Smooth muscle cell of the brain vasculature (primary cell): ENCODE data around the gene TOP2A.

Experiments
- DNase-seq: peaks from one replicate; pipeline ENCODE4 v3.0.0-alpha.2; 2012; ENCODE audit warnings: low read depth, low spot score

TOP2A gene

DNA sequence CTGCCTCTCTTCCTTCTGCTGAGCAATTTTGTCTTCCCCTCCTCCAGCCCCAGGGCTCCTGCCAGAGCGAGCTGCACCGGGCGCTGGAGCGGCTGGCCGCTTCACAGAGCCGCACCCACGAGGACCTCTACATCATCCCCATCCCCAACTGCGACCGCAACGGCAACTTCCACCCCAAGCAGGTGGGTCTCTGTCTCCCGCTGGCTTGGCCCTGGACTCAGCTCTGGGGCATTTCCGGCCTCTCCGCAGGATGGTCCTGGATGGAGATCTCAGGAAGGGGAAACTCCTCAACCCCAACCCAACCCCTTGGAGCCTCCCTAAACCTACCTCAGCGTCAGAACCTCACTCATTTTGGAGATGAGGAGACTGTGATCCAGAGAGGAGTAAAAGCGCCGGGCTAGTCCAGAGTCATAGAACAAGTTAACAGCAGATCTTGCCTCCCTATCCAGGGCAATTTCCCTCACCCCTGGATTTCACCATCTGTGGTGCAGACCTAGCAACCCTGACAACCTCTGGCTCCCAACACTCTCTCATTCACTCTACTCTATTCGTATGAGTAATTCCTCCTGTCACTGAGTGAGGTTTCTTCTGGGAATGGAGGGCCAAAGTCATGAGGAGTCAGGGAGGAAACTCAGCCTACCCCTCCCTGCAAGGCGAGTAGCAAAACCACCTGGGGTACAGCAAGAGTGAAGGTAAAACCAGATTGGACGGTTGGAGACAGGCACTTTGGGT is 36.4 kb upstream of the TOP2A start:
- DNase-seq: no peak

DNA sequence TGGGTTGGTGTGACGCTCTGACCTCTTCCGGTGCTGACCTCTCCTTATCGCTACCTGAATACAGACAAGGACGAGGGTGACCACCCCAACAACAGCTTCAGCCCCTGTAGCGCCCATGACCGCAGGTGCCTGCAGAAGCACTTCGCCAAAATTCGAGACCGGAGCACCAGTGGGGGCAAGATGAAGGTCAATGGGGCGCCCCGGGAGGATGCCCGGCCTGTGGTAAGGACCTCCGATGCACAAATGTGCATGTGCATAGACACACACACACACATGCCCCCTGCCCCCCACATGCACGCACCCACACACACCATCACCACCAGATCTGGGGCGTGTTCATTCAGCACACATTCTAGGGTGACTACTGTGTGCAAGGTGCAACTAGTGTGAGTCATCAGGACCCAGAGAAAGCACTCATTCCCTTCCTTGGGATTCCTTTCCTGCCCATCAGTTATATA is 35.3 kb upstream of the TOP2A start:
- DNase-seq: no peak

DNA sequence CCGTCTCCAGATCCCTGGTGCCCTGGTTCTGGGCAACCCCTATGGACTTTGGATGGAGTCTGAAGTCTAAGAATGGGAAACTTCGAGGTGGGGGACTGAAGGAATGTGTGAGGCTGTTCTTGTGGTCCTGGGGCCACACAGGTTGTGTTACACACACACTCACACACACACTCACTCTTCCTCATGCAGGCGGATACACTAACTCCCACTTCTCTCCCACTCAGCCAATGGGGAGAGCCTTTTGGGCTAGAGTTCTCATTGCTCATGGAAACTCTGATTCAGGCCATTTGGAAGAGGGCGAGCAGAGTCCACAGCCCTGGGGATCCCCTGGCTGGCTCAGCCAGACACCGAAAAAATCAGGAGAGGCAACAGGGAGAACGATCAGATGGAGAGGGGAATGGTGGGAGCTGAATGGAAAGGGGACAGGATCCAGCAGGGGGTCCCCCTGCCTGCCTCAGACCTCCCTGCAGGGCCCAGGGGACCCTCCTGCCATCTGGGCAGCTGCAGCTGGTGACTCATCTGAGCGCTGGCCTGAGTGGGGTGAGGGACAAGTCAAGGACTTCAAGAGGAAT is 34.6 kb upstream of the TOP2A start:
- DNase-seq: no peak

DNA sequence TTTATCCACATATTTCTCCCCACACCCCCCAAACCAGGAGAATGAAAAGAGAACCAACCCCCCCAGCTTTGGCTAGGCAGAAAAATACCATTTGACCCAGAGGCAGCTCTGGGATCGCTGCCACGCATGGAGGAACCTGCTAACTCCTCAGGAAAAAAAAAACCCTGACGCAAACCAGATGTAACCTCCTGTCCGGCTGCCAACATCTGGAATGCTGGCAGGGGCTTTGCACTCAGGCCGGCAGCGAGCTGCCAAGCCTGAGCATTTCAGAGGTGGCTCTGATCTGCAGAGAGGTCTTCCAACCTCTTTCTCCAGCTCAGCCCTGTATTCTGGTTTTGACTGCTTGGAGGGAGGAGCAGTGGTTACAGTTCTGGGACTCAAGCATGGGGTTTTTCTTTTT is 33.7 kb upstream of the TOP2A start:
- DNase-seq: no peak

DNA sequence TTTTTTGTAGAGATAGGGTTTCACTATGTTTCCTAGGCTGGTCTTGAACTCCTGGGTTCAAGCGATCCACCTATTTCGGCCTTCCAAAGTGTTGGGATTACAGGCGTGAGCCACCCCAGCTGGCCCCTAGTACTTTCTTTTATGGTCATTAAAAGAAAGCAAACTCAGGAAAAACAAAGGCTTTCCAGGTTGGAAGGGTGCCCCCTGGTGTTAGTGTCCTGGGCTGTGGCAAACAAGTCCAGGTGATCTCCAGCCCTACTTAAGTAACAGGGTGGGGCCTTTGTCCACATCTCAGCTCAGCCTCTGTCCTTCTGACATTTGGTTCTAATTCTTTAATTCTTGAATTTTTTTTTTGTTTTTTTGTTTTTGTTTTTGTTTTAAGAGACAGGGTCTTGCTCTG is 32.5 kb upstream of the TOP2A start:
- DNase-seq: no peak

DNA sequence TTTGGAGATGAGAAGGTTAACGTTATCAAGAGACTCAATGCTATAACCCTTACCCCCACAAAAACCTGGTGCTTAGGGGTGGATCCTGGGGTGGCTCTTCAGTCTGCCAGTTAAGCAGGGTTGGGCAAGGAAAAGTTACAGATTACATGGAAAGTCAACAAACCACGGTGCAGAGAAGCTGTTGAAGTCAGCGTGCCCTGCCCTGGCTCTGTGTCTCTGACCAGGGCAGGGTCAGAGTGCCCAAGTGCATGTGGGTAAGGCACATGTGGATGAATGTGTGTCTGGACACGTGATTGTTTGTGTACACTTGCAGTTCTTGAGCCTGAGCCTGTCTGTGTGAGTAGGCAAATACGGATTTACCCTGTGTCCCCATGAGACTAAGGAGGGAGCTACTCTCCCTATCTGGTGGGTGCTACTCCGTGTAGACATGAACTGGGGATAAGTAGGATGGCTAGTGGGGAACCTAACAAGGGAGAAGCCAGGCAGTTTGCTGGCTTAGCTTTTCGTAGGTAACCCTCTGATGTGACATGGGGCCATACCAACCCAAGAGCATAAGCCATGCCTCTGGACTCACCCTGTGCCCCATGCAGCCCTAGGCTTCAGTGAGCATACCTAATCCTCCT is 31.1 kb upstream of the TOP2A start:
- no peak for DNase-seq

DNA sequence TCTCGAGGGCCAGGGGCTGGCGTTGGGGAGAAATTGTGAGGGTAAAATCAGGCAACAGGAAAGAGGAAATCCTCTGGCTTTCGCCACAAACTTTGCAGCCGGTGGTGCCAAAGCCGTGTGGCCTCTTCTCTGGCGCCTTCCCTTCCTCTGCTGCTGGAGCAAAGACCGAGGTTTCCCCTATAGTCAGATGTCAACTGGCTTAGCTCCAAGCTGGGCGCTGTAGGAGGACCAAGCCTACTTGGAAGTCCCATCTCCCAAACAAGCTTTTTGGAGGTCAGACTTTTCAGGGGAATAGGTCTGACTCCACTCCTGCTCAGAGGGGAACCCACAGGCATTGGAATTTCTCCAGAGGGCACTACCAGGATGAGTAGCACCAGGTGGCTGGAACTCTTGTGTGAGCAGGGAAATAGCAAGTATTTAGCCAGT is 30.5 kb upstream of the TOP2A start:
- no peak for DNase-seq

DNA sequence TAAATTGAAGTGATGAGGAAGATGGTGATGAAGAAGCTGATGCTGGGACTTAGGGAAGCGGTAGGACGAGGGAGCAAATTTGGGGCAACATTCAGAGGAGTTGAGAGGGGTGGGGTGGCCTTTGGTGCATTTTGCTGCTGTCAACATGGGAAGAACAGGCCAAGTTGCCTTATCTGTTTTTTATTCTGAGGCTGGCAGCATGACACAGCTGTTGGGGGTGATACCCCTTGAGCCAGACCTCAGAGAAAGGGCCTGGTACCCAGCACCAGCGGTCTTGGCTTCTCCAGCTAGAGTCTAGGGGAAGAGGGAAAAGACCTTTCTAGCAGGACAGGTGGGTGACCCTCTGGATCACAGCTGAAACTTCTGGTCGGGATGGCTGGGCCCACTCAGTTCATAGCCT is 30.1 kb upstream of the TOP2A start:
- DNase-seq: no peak

DNA sequence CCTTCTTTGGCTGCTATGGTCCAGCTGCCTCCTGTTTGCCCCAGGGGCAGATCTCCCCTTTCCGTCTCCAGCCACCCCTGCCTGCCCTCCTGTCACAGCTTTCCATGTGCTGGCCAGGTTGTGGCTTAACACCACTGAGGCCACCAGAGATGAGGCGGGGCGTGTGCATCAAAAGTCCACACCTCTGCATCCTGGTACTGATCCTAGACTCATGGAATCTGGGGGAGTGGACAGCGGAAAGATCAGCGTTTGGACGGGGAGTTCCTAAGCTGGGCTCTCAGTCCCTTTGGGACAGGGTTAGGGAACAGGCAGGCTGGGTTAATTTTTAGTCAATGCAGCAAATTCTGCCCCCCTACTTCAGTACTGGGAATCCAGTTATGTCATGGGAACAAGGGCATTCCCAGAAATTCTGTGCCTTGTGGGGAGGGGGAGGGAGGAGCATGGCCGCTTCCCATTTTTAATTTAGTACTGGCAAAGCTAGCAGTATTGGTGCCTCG is 29.5 kb upstream of the TOP2A start:
- DNase-seq: no peak

DNA sequence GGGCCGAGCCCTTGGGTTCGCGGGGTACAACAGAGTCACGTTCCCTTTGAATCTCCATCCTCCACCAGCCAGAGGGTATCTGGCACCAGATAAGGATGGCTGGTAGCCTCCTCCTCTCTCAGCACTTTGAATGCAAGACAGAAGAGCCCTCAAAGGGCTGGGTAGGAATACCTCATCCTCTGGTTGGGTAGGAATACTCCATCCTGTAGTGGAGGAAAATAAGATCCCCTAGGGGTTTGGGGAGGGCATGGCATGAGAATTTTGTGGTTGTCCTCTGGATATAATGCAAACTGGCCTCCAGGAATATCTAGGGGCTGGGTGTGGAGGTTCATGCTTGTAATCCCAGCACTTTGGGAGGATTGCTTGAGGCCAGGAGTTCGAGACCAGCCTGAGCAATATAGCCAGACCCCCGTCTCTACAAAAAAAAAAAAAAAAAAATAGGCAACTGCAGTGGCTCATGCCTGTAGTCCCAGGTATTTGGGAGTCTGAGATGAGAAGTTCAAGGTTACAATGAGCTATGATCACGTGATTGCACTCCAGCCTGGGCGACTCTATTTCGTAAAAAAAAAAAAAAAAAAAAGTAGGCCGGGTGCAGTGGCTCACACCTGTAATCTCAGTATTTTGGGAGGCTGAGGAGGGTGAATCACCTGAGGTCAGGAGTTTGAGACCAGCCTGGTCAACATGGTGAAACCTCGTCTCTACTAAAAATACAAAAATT is 28.2 kb upstream of the TOP2A start:
- DNase-seq: no peak

DNA sequence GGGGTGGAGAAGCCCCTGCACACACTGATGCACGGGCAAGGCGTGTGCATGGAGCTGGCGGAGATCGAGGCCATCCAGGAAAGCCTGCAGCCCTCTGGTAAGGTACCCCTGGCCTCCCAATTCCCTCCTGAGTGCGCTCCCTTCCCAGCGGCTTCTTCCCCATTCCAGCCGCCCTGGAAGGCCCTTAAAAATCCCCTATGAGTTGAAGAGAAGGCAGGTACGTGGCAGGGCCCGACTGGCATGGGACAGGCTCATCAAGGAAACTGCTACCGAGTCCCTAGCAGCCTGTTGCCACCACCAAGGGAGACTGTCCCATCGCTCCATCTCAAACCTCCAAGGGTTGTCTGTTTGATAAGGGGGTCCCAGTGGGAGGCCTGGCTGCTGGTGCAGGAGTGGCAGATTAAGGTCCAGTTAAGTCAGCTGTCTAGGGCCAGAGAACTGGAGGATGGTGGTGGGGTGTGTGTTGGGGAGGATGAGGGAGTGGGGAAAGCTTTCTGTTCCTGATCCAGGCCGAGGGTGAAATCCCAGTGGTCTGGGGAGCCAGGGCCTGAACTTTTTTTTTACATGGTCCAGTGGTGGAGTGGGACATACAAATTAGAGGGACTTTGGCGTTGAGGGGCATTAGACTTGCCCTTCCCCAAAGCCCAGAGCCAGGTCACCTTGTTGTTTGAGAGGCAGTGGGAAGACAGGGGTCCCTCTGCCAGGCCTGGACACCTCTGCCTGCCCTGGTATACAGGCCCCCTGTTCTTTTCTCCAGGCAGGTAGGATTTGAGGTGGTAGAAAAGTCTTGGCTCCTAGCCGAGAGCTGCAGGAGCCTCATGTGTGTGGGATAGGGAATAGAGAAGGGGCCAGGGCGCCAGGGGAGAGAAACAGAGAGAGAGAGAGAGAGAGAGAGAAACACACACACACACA is 26.5 kb upstream of the TOP2A start:
- no peak for DNase-seq

DNA sequence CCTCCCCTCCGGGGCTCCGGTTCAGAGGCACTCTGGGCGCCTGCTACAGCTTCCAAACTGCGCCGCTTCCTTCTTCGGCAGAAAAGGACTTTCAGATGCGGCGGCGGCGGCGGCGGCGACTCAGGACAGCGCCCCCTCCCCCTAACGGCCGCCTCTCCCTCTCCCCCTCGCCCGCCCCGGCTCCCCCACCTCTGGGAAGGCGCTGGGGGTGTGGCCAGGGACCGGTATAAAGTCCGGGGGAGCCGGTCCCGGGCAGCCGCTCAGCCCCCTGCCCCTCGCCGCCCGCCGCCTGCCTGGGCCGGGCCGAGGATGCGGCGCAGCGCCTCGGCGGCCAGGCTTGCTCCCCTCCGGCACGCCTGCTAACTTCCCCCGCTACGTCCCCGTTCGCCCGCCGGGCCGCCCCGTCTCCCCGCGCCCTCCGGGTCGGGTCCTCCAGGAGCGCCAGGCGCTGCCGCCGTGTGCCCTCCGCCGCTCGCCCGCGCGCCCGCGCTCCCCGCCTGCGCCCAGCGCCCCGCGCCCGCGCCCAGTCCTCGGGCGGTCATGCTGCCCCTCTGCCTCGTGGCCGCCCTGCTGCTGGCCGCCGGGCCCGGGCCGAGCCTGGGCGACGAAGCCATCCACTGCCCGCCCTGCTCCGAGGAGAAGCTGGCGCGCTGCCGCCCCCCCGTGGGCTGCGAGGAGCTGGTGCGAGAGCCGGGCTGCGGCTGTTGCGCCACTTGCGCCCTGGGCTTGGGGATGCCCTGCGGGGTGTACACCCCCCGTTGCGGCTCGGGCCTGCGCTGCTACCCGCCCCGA is 25.7 kb upstream of the TOP2A start, which contains the start of gene IGFBP4:
Gene IGFBP4, plus strand, starts transcription at position 255 of the 792 bp plus-strand sequence. Its CDS starts 286 bp downstream, at position 541.
- DNase-seq: no peak

DNA sequence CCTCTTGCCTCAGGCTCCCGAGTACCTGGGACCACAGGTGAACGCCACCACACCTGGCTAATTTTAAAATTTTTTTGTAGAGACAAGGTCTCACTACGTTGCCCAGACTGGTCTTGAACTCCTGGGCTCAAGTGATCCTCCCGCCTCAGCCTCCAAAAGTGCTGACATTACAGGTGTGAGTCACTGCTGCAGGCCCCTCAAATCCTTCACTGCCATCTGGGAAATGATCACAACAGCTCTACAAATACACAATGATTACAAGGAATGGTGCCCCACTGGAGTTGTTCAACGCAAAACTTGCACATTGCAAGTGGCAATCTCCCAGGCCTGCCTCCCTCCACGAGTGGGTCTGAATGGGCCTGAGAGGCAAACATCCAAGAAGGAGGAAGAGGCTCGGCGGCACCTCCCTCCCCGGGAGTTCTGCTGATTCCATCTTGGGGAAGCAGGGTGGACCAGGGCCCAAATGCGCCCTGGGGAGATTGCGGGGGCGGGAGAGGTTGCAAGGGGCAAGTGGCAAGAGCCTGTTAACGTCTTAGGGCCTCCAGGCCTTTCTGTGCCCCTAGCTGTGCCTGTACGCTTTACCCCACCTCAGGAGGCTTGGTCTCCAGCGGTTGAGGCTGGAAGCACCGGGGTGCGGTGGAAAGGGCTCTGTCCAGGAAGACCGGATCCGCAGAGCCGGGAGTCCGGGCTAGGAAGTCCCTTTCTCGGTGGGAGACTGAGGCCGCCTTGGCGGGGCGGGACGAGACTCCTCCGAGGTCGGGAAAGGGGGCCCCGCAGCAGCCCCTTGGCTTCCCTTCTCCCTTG is 24.9 kb upstream of the TOP2A start:
- no peak for DNase-seq

DNA sequence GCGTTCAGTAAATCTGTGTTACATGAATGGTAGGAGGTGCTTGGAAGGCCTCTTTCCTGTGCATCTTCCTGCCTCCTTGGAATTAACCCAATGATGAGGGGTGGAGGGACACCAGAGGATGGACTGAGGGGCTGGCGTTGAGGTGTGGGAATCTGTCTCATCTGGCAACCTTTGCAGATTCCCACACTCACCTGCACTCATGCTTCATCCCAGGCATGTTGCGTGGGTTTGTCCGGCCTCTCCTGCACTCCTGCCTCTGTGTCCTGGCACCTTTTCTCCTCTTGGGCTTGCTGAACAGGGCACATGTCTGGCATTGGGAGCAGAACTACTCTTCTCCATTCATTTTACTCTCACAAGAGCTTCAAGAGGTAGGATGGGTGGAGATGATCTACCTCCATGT is 22.5 kb upstream of the TOP2A start:
- no peak for DNase-seq

DNA sequence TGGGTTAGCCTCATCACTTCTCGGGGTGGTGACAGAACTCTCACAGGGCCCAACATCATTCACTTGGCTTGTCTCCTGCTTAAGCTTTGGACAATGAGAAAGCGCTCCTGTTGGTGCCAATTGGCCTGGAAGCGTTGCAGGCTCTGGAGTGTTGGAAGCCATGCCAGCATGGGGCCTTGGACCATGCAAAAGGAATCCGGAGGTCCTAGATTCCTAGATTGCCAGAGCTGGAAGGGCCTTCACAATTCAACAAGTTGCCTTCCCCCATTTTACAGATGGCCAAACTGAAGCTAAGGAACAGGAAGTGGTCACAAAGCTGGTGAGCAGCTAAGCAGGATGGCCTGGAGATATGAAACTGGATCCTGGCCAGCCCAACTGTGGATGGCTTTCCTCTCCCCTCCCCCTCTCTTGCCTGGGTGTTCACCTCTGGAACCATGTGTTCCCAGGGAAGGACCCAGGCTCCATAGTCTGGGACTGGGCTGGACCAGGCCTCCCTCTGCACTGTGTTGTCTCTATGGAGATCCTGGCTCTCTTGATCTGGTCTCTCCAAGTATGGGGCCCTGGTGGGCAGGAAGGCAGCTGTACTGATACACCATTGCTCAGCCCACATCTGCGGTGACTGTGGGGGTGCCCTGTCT is 19.5 kb upstream of the TOP2A start:
- DNase-seq: no peak

DNA sequence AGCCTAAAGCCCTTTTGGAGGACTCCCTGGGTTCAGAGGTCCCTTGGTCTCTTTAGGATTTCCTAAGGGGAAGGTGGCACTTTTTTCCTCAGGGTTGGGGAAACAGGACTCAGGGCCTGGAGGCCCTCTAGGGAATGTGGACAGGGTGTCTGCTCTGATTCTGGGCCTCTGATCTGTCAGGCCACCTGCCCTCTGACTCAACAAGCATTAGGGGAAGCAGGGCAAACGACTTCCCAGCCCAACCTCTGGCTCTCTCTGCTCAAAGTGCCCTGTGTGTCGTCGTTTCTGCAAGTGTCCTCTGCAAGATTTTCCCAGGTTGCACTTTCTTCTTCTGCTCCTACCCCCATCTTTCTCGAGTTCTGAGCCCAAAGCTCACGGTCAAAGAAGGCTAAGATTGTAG is 18.9 kb upstream of the TOP2A start:
- no peak for DNase-seq

DNA sequence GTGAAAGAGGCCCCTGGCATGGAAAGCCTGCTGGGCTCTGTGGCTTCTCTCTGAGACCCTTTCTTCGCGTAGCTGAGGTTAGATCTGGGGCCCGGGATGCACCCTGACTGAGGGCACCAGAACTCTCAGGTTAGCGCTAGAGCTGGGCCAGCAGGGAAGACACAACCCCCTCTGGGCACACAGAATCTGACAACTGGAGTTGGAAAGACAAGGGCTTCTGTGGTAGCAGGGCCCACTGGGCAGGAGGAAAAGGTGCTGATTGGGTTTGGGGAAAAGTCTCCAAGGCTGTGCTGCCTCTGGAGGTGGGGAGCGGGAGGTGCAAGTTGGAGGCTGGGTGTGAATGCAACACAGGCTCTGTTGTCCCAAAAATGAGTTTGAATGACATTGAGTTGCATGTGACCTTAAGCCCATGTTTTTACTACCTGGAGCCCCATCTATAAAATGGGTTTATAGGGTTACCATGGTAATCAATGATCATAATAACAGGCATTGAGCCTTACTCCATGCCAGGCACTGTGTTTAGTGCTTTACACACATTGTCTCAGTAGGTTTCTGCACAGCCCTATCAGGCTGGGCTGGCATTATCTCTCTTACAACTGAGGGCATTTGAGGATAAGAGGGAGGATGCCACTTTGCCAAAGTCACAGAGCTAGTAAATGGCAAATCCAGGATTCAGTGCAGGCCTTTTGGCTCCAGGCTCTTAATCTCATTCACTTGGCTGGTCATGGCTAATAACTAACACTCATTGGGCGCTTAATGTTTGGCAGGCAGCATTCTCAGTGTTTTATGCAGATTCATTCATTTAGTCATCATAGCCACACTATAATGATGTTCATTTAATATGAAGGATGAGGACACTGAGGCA is 16.1 kb upstream of the TOP2A start:
- no peak for DNase-seq
